Activated CD4-positive, CD25-positive, alpha-beta regulatory T cell treated with anti-CD3 and anti-CD28 coated beads, Interleukin-2, amount 50 U/mL, for 24 hours (primary cell): Measurements from ENCODE around the gene HPS1.
A peak's percentile ranks its signal among the peaks of the same experiment; 100 is the strongest.

Experiments
- ATAC-seq, 2 donors: fragments of 150-1000 bp; cut with Tn5 transposase; one replicate each; pipeline ENCODE4 v1.10.0; 2021; ENCODE audit warnings: mild to moderate bottlenecking in 1 of 2, moderate library complexity in 1 of 2

Gene HPS1

DNA sequence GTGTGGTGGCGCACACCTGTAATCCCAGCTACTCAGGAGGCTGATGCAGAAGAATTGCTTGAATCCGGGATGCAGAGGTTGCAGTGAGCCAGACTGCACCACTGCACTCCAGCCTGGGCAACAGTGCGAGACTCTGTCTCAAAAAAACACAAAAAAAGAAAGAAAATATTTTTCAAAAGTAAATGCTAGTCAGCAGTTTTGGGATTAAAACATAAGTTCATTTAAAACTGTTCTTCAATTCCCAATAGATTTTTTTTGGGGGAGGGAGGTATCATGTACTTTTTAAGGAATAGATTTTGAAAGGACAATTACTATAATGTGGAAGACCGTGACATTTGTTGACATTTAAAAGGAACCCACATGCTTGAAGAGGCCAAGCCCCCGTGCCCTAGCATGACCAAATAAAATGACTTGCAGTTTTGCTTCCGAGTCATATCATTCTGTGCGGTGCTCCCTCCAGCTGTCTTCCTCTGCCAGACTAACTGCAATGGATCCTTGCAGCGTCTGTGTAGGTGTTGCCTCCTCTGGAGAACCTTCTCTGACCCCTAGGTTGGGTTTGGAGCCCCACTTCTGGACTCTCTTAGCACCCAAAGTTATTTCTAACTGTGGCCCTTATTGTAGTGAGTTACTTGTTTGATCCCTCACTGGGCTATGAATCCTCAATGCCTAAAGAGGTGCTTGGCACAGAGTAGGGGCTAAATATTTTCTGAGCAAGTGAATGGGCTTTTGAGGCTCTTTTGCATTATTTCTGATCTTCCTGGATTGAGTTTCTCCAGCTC lies 17.4 kb upstream of the HPS1 start:
- ATAC-seq, result no peak

DNA sequence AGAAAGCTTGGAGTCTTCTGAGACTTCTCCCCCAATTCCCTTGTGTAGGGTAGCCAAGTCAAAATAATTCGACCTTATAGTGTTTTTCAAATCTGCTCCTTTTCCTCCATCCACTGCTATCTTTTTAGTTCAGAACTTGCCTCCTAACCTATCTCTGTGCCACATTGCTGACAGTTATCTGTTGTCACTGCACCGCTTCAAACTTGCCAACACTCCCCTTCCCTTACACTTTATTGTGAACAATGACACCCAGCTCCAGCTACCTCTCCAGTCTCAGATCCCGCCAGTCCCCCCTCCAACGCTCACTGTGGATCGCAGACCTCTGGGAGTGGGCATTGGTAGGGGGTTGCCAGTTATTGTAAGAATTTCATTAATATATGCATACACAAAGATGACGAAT lies 16.3 kb upstream of the HPS1 start:
- no peak for ATAC-seq

- ATAC-seq, result no peak
Observed at GRCh38 chr10:98461500-98461842, 14.7 kb upstream of the HPS1 start.

GRCh38 chr10:98460837-98461499 lies 14.2 kb upstream of the HPS1 start:
- ATAC-seq, result no peak

DNA sequence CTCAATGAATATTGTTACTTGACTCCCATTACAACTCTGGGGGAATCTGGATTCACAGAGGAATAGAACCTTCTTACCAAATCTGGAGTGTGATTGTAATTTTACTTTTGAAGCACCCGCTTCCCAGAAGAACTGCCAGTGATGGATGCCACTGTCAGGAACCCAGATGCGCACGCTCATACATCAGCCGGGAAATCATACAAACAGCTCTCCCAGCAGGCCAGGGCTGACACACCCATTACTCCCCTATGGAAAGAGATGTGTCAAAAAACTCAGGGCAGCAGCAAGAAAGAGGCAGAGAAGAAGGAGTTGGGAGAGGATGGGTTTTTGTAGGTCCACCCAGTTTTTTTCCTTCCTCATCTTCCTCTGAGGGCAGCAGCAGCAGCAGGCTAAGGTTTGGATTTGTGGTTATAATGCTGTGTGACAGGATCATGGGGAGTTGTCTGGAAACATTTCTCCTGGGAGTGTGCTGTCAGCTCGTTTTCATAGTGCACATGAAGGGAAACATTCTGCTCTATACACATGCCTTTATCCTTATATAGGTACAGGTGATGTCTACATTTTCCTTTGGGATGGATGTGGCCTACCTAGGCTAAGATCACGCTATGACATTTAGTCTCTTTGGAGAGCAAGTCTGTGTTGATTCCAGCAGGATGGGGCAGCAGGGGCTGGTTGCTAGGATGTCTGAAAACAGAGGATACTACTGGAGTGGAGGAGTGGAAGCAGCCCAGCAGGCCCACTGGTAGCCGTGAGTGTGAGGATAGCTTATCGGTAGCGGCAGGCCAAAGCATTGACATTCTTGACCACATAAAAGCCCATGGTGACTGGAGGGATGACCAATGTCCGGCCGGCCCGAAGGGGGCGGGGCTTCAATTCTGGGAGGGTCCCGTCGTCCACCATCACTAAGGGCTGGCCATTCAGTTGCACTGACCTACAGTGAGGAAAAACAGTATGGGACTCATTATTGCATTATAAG lies 12.4 kb upstream of the HPS1 start:
- ATAC-seq, result no peak

DNA sequence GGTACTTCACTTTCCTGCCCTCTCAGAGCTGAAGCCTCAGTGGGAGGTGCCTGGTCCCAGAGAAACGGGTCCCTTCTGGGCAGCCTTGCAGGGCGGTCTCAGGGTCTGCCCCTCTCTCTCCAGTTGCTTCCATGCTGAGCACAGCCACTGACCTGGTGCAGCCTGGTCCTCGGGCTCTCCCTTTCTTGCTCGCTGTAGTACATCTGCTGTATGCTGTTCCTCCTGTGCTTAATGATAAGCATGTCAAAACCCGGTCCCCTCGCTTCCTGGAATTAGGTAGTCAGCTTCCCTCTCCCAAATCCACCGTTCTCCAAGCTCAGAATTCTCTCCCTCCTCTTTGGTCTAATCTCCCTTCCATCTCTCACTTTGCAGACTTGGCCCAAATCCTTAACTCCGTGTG lies 11.0 kb upstream of the HPS1 start:
- no peak for ATAC-seq

DNA sequence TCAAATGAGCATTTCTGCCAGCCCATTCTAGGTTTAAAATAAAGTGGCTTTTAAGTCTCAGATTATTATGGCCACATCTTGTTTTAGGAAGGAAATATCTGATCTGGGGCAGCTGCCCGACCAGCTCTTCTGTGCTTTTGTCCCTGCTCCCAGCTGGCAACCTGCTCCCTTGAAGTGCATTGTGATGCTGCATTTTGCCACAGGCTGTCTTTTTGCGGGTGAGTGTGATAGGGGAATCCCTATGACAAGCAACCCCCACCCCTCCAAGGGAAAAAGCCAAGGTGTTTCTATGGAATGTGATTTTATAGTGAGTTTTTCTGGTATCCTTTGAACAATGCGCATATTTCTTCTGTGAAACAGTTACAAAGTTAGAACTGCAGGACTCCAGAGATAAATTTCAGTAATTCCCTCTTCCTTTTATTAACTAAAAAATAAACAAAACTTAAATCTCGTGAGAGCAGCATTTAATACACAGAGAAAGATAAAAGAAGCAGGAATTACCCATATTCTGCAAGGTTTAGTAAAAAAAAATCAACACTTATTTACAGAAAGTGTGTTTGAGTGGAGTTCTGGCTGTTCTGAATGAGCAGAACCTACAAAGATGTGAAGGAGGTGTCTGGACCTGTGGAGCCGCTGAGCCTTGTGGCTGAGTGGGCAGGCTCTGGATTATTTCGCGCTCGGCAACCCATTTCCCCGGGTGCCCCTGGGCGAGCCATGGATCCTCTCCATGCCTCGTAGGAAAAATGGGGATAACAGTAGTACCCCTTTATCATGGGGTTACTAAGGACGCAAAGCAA lies 10.1 kb upstream of the HPS1 start:
- ATAC-seq, result no peak

DNA sequence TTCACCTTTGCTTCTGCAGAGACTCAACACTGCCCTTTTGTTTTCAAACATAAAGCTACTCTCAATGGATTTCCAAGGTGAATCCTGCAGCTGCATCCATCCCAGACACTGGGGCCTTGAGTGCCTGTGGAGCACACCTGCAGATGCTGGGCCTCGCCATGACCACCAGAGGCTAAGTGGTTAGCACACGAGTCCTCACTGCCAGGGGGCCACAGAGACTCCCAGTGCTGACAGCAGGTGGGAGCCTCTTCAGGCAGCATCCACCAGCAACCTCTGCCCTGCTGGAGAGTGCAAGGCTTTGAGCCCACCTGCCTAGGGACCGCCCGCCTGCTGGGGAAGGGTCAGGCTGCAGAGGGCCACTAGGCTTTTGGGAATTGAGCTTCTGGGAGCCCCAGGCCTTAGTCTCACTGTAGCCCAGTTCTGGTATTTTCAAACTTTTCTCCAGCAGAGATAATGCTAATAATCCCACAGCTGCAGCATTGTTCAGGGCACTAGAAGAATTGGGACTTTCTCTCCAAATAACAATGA lies 9.4 kb upstream of the HPS1 start:
- ATAC-seq, result no peak

DNA sequence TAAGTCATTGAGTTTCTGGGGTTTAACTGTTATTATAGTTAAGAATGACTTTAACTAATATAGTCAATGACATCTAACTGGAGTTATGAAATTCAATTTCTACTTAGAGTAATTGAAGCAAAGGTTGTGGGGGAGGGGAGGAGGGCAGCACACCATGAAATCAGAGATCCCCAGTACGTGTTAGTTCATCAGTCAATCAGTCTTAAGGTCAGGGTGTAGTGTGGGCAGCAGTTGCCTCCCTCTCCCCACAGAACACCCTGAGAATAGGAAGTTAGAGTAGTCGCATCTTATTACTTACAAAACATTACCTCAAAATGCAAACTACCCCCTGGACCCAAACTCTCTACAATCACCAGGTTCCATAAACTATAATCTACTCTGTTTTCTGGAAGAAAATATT lies 7.0 kb upstream of the HPS1 start:
- no peak for ATAC-seq

DNA sequence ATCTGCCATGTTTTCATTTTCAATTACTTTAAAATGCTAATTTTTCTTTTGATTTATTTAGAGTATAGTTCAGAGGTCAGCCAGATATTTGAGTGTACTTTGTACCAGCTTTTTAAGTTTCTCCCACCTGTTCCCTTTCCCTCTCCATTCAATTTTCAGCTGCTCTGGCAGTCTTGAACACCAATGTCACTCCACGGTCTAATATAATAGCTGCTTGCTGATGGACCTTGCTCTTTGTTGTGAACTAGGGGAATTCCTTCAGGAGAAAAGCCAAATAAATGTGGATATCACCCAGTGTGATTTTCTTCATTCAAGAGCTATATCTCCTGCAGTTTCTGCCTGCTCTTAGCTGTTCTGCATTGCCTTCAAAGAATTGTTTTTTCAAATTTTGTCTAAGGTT lies 3.9 kb upstream of the HPS1 start:
- no peak for ATAC-seq

DNA sequence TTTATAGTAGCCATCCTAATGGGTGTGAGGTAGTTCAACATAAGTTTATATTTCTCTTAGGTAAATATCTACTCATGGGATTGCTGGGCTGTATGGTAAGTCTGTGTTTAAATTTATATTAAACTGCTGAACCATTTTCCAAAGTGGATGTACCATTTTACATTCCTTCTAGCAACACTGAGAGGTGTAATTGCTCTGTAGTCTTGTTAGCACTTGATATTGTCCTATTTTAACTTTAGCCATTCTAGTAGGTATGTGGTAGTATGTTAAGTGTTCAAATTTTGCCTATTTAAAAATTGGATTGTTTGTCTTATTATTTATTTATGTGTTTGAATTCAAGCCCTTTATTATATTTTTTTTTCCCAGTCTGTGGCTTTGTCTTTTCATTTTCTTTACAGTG lies 2.6 kb upstream of the HPS1 start:
- ATAC-seq, result no peak

- ATAC-seq, result peak; percentile 33
Observed at GRCh38 chr10:98446151-98446660, 529 bp downstream of the HPS1 start.

DNA sequence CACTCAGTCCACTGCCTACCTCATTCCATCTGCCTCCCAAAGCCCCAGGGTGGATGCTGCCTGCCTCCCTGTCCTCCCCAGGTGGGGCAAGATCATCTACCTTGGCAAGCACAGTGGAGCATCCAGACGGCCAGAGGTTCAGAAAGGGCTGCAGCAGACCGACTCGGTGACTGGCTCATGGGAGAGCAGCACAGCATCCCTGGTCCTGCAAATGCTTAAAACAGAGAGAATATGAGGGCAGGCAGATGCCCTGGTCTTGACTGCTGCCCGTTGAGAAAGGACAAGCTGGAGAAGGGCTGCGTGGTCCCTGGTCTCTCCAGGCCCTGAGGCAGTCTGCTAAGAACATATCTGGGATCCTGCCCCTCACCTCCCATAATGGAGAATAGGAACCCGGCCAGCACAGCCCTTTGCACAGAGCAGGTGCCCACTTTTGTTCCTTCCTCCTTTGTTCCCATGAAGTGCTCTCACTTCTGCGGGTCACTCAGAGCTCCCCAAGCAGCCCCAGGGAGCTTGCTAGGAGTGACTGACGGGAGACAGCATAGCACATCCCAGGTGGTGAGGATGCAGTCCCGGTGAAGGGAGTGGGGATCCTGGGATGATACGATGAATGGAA lies 1.4 kb downstream of the HPS1 start:
- ATAC-seq, result no peak

DNA sequence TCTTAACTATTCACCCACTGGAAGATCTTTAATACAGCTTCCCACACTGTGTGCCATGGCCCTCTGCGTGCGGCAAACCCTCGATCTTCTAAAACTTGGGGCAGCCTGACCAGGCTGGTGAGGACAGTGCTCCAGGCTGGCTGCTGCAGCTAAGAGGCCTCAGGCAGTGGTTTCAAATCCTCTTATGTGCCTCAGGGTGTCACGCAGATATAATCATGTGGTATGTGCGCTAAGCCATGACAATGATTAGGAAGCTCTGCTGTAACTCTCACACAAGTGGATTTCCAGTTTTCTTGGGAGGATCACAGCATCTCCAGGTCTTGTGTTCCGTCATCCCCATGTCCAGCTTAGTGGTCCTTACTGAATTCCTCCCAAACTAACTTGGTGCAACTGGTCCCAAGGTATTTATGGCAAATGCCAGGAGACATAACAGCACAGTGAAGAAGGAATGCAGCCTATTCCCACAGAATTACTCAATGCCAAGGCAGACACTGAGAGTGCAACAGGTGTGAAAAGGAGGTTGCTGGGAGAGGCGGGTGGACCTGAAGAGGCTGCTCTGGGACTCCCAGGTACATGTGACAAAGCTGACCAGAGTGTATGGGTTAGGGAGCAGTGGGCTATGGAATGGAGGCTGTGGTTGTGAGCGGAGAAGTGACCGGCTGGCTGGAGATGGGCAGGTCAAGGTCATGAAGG lies 2.3 kb downstream of the HPS1 start:
- no peak for ATAC-seq

- ATAC-seq, result no peak
Observed at GRCh38 chr10:98438715-98439114, 8.0 kb downstream of the HPS1 start.

DNA sequence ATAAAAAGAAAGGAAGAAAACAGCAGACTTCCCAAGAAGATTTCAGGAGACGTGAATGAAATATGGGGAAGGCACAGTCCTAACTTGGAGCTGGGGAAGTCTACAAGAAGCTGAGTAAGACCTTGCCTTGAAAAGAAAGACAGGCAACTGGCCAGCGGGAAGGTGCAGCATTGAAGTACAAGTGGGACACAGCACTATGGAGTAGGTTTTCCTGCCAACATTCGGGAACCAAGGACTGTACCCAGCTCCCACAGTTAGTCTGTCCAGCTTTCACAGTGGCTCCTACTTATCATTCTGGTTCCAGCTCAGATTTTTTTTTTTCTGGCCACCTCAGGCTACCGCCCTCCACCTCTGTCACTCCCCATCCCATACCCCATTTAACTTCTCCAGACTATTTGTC lies 10.0 kb downstream of the HPS1 start:
- no peak for ATAC-seq

DNA sequence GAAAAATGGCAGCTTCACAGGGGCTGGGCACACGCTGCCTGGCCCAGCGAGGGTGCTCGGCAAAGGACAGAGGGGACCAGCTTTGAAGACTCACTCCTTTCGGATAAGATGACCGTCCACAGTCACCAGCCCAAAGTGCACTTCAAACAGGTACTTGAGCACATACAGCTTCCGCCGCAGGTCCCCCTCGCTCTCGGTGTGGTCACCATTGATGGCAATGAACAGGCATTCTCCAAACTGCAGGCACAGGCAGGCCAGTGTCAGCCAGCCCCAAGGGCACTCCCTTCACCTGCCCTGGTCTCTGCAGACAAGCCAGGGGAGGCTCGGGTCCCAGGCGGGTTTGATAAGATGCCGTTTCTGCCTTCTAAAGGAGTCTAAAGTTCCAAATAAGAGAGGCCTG lies 11.6 kb downstream of the HPS1 start:
- no peak for ATAC-seq

DNA sequence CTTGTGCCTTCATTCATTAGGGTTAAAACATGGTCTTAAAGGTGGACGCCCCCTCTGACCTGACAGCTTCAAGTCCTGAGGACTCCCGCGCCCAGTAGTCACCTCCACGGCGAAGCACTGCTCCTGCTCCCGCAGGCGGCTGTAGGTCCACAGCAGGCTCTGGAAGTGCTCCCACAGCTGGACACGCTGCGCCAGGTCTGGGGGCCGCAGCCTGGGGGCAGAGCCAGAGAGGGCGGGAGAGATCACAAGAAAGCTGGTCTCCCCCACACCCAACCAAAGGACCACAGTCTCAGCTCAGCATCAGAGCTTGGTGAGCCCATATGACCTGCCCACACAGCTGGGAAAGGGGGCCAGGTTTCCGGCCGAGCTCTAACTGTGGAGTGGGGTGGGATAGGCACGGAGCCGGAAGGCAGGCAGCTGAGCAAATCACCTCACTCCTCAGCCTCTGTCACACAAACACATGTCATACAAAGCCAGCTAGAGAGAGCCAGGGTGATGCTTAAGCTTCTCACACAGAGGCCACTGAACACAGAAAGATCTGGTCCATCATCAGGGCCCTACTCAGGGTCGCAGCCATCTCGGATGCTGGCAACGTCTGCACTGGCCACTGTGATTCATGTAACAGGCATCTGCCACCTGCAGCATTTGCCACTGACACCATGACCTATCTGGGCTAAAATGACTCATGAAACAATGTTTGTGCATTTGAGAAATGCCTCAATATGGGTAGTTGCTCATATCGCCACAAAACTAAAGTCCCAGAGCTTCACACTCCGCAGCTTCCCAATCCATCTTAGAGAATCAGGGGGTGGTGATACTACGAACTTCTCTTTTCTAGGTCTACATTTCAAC lies 12.6 kb downstream of the HPS1 start:
- ATAC-seq, result no peak

DNA sequence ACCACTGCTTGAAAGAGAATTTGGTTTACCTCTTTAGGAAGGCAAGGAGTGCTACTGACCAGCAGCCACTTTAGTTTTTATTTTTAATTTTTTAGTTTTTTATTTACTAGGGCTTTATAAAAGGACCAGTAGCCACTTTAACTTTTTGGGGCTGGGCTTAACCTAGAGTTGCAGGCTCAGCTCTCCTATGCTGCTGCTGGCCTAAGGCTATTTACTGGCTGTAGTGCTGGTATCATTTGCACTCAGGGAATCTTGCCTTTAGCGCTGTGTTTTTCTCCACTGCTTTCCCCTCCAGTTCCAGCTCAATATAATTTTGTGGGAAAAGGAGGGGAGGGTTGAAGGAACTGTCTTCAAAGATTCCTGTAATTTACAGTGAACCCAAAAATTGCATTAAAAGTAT lies 13.4 kb downstream of the HPS1 start:
- no peak for ATAC-seq

DNA sequence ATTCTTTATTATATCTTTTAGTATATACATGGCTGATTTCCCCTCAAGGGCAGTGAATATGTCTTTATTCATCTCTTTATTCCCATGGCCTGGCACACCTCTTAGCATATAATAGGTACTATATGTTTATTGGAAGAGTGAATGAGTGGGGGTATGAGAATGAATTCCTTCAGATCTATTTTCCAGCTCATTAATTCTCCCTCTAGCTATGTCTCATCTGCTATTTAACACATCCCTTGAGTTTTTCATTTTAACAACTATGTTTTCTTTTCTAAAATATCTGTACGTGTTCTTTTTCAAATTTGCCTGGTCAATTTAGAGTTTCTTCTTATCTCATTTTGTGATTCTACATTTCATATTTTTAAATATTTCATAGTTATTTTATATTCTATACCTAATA lies 14.4 kb downstream of the HPS1 start:
- ATAC-seq, result no peak
